K562 (cell line): Measurements from ENCODE around the gene PLEKHH3. TPM values are rescaled to one million over a fixed set of nuclear protein-coding genes. Genes with fewer than 3 reads are reported as not detected.

Experiments
- ASH1L ChIP-seq: fragments of 450-650 bp; IDR thresholded peaks from 2 replicates; pipeline ENCODE4 v1.6.1; 2018; ENCODE audit warnings: borderline replicate concordance, mild to moderate bottlenecking, low read depth; ENCODE audit not compliant: partially characterized antibody
- ATF7 ChIP-seq: fragments of 450-650 bp; IDR thresholded peaks from 2 replicates; pipeline ENCODE4 v1.7.1; 2014; ENCODE audit warnings: mild to moderate bottlenecking, moderate library complexity
- CHCHD3 ChIP-seq: fragments of 250-450 bp; sonication (Bioruptor Pico); IDR thresholded peaks from 2 replicates; pipeline ENCODE4 v2.1.2; 2022; ENCODE audit warnings: mild to moderate bottlenecking
- HDAC1 ChIP-seq, 2 experiments: fragments of 450-650 bp; IDR thresholded peaks; 2 replicates each; pipeline ENCODE4 v1.6.1; 2016 to 2017; ENCODE audit warnings: inconsistent platforms in 1 of 2, mild to moderate bottlenecking in 1 of 2, moderate library complexity in 1 of 2
- ILK ChIP-seq: fragments of 450-650 bp; IDR thresholded peaks from 2 replicates; pipeline ENCODE4 v1.6.1; 2016; ENCODE audit warnings: missing genetic modification characterization, low read depth, mild to moderate bottlenecking, missing compliant biosample characterization, moderate library complexity, borderline replicate concordance
- IRF9 ChIP-seq: fragments of 450-650 bp; IDR thresholded peaks from 2 replicates; pipeline ENCODE4 v1.6.1; 2016; ENCODE audit warnings: missing biosample characterization, missing genetic modification characterization
- KAT8 ChIP-seq: fragments of 450-650 bp; IDR thresholded peaks from 2 replicates; pipeline ENCODE4 v1.6.1; 2016; ENCODE audit warnings: low read depth, mild to moderate bottlenecking
- KLF16 ChIP-seq: IDR thresholded peaks from 2 replicates; pipeline ENCODE4 v1.6.1; 2016; ENCODE audit warnings: antibody characterized with exemption
- MAFF ChIP-seq: IDR thresholded peaks from 2 replicates; pipeline ENCODE4 v1.6.1; 2012; ENCODE audit warnings: low read length, improper control_type of control experiment
- MAX ChIP-seq: sonication (generic); formaldehyde crosslinking; IDR thresholded peaks from 2 replicates; pipeline ENCODE4 v1.9.0; 2022; ENCODE audit warnings: mild to moderate bottlenecking, missing genetic modification reagents
- MCM2 ChIP-seq: fragments of 450-650 bp; IDR thresholded peaks from 2 replicates; pipeline ENCODE4 v1.6.1; 2017; ENCODE audit warnings: low read depth, mild to moderate bottlenecking
- MTA3 ChIP-seq: fragments of 450-650 bp; formaldehyde crosslinking; IDR thresholded peaks from 2 replicates; pipeline ENCODE4 v1.6.1; 2017; ENCODE audit warnings: mild to moderate bottlenecking, borderline replicate concordance
- NFXL1 ChIP-seq: fragments of 450-650 bp; formaldehyde crosslinking; IDR thresholded peaks from 2 replicates; pipeline ENCODE4 v1.4.0; 2021; ENCODE audit warnings: mild to moderate bottlenecking
- POLR2A ChIP-seq: fragments of 450-650 bp; conservative IDR thresholded peaks from 2 replicates; pipeline ENCODE4 v1.6.1; 2016
- SMAD3 ChIP-seq: fragments of 450-650 bp; formaldehyde crosslinking; conservative IDR thresholded peaks from 2 replicates; pipeline ENCODE4 v1.4.0; 2020; ENCODE audit warnings: mild to moderate bottlenecking
- SMARCA4 ChIP-seq: fragments of 450-650 bp; IDR thresholded peaks from 2 replicates; pipeline ENCODE4 v1.6.1; 2016
- TCF3 ChIP-seq: sonication (generic); formaldehyde crosslinking; IDR thresholded peaks from 2 replicates; pipeline ENCODE4 v1.4.0; 2020; ENCODE audit warnings: mild to moderate bottlenecking, missing genetic modification reagents
- ZBTB1 ChIP-seq: sonication (generic); formaldehyde crosslinking; IDR thresholded peaks from 2 replicates; pipeline ENCODE4 v1.8.1; 2023; ENCODE audit warnings: missing genetic modification reagents, low read depth, mild to moderate bottlenecking, borderline replicate concordance
- ZNF644 ChIP-seq: fragments of 200-800 bp; sonication (Bioruptor generic); IDR thresholded peaks from 2 replicates; pipeline ENCODE4 v1.6.1; 2016; ENCODE audit warnings: low read depth, missing genetic modification characterization, missing compliant biosample characterization
- ZNF76 ChIP-seq: fragments of 250-450 bp; sonication (Bioruptor Pico); IDR thresholded peaks from 2 replicates; pipeline ENCODE4 v1.4.0; 2020; ENCODE audit warnings: mild to moderate bottlenecking, moderate library complexity, borderline replicate concordance
- ZZZ3 ChIP-seq: fragments of 450-650 bp; IDR thresholded peaks from 2 replicates; pipeline ENCODE4 v1.6.1; 2016; ENCODE audit warnings: antibody characterized with exemption, mild to moderate bottlenecking, moderate library complexity
- polyA plus RNA-seq, 8 experiments: library from polyadenylated mRNA; depleted of rRNA in 4 of 8; stranded (reverse) in 5 of 8; unstranded in 3 of 8; fragments of >200 nt; fragmentation: Nextera tagmentation in 2 of 8; fragmentation: Illumina TruSeq in 1 of 8; extraction: Ambion mirVana in 2 of 8; extraction: Trizol in 1 of 8; gene quantifications; 2 replicates each; pipeline versions ENCODE4 v1.2.1 to v1.2.3, GENCODE V29; 2011 to 2014; ENCODE audit warnings: inconsistent platforms in 1 of 8, missing spikeins in 1 of 8
- total RNA-seq, 7 experiments: library from RNA; depleted of rRNA in 6 of 7; stranded (reverse); fragments of >200 nt in 6 of 7; fragmentation: Illumina TruSeq in 2 of 7; extraction: Trizol in 2 of 7; gene quantifications; 2 replicates each; pipeline versions ENCODE4 v1.2.1 to v1.2.3, GENCODE V29; 2011 to 2021; ENCODE audit warnings: low replicate concordance in 1 of 7
- TF ChIP-seq, protein P1 (sequence below): sonication (generic); formaldehyde crosslinking; IDR thresholded peaks from 2 replicates; pipeline ENCODE4 v1.8.1; 2023; ENCODE audit warnings: mild to moderate bottlenecking, missing genetic modification reagents
- TF ChIP-seq, protein P2 (sequence below): fragments of 450-650 bp; IDR thresholded peaks from 2 replicates; pipeline ENCODE4 v1.6.1; 2016; ENCODE audit warnings: low read depth, mild to moderate bottlenecking, moderate library complexity
- TF ChIP-seq, protein P3 (sequence below), 2 experiments: fragments of 200-800 bp in 1 of 2; sonication (Bioruptor generic) in 1 of 2; sonication (generic) in 1 of 2; formaldehyde crosslinking in 1 of 2; IDR thresholded peaks in 1 of 2; conservative IDR thresholded peaks in 1 of 2; 2 replicates each; pipeline versions ENCODE4 v1.5.0 to v1.6.1; 2016 to 2020; ENCODE audit warnings: missing compliant biosample characterization in 1 of 2, missing genetic modification characterization in 1 of 2, missing genetic modification reagents in 1 of 2
- TF ChIP-seq, protein P4 (sequence below): fragments of 450-650 bp; IDR thresholded peaks from 2 replicates; pipeline ENCODE4 v1.6.1; 2014; ENCODE audit warnings: low read depth, mild to moderate bottlenecking, moderate library complexity, borderline replicate concordance

The PLEKHH3 gene
- total and polyA plus RNA-seq, 9 of the 15 experiments (the other 6 are each of a cell fraction or from before 2014, with no cell fraction given): 0.58 to 34.5 (median 5.0) TPM

GRCh38 chr17:42699415-42699740 lies 22.6 kb upstream of the PLEKHH3 start (continued):
- TF ChIP-seq, protein P1, sequence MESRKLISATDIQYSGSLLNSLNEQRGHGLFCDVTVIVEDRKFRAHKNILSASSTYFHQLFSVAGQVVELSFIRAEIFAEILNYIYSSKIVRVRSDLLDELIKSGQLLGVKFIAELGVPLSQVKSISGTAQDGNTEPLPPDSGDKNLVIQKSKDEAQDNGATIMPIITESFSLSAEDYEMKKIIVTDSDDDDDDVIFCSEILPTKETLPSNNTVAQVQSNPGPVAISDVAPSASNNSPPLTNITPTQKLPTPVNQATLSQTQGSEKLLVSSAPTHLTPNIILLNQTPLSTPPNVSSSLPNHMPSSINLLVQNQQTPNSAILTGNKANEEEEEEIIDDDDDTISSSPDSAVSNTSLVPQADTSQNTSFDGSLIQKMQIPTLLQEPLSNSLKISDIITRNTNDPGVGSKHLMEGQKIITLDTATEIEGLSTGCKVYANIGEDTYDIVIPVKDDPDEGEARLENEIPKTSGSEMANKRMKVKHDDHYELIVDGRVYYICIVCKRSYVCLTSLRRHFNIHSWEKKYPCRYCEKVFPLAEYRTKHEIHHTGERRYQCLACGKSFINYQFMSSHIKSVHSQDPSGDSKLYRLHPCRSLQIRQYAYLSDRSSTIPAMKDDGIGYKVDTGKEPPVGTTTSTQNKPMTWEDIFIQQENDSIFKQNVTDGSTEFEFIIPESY (CRISPR knock-in tag): no peak
- TF ChIP-seq, protein P2, sequence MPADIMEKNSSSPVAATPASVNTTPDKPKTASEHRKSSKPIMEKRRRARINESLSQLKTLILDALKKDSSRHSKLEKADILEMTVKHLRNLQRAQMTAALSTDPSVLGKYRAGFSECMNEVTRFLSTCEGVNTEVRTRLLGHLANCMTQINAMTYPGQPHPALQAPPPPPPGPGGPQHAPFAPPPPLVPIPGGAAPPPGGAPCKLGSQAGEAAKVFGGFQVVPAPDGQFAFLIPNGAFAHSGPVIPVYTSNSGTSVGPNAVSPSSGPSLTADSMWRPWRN: no peak
- TF ChIP-seq CHCHD3 (CRISPR knock-in tag): no peak
- no peak for TF ChIP-seq ZNF644
- no peak for TF ChIP-seq ASH1L
- TF ChIP-seq ATF7: 0 out of 2 replicates have a peak, but pooled peaks have one; percentile 10
- TF ChIP-seq KLF16: no peak
- no peak for TF ChIP-seq POLR2A
- TF ChIP-seq ZBTB1 (CRISPR knock-in tag): no peak
- TF ChIP-seq ILK (tag): no peak
- no peak for TF ChIP-seq SMAD3 (CRISPR knock-in tag)
- TF ChIP-seq HDAC1 (IDR thresholded peaks at IDR 0.05): no peak
- TF ChIP-seq IRF9: no peak
- no peak for TF ChIP-seq SMARCA4
- TF ChIP-seq MAFF: peak; percentile 1; the same call in 1 of the 2 replicates
- no peak for TF ChIP-seq TCF3 (CRISPR knock-in tag)
- TF ChIP-seq, protein P3, sequence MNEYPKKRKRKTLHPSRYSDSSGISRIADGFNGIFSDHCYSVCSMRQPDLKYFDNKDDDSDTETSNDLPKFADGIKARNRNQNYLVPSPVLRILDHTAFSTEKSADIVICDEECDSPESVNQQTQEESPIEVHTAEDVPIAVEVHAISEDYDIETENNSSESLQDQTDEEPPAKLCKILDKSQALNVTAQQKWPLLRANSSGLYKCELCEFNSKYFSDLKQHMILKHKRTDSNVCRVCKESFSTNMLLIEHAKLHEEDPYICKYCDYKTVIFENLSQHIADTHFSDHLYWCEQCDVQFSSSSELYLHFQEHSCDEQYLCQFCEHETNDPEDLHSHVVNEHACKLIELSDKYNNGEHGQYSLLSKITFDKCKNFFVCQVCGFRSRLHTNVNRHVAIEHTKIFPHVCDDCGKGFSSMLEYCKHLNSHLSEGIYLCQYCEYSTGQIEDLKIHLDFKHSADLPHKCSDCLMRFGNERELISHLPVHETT (CRISPR knock-in tag; conservative IDR thresholded peaks at IDR 0.05 in 1 of 2, IDR thresholded peaks at IDR 0.05 in 1 of 2): no peak
- no peak for TF ChIP-seq MAX (CRISPR knock-in tag)
- TF ChIP-seq KAT8: peak; percentile 62; the same call in 1 of the 2 replicates
- TF ChIP-seq MCM2: no peak
- TF ChIP-seq ZZZ3: no peak
- TF ChIP-seq, protein P4, sequence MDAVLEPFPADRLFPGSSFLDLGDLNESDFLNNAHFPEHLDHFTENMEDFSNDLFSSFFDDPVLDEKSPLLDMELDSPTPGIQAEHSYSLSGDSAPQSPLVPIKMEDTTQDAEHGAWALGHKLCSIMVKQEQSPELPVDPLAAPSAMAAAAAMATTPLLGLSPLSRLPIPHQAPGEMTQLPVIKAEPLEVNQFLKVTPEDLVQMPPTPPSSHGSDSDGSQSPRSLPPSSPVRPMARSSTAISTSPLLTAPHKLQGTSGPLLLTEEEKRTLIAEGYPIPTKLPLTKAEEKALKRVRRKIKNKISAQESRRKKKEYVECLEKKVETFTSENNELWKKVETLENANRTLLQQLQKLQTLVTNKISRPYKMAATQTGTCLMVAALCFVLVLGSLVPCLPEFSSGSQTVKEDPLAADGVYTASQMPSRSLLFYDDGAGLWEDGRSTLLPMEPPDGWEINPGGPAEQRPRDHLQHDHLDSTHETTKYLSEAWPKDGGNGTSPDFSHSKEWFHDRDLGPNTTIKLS: no peak
- TF ChIP-seq ZNF76: no peak
- no peak for TF ChIP-seq MTA3
- TF ChIP-seq NFXL1 (CRISPR knock-in tag): no peak
